HG02588 (cell line): ENCODE measurements around the gene SEC31A.
"Not testable (repeated sequence)": the region's sequence is repeated elsewhere in the genome, so short reads cannot be mapped to it uniquely, and the experiment has no call there.

ENCODE experiments used
- ATAC-seq: cut with Tn5 transposase; IDR thresholded peaks from one replicate; pipeline ENCODE4 v1.9.1; 2021; ENCODE audit warnings: mild to moderate bottlenecking, moderate library complexity; ENCODE audit not compliant: unreplicated experiment

SEC31A gene

DNA sequence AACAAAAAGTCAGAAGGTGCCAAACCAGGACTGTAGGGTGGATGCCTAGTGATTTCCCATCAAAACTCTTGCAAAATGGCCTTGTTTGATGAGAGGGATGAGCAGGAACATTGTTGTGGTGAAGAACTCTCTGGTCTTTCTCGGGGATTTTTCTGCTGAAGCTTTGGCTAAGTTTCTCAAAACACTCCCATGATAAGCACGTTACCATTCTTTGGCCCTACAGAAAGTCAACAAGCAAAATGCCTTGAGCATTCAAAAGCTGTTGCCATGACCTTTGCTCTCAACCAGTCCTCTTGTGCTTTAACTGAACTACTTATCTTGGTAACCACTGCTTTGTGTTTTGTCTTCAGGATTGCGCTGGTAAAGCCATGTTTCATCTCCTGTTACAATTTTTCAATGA lies 3.0 kb upstream of the SEC31A start:
- no peak for ATAC-seq

GRCh38 chr4:82892467-82892802 lies 1.5 kb upstream of the SEC31A start:
- no peak for ATAC-seq

GRCh38 chr4:82891707-82892466 lies 934 bp upstream of the SEC31A start:
- no peak for ATAC-seq

- no peak for ATAC-seq
Measured at GRCh38 chr4:82890528-82890900, 439 bp downstream of the SEC31A start.

GRCh38 chr4:82889287-82889686 lies 1.7 kb downstream of the SEC31A start:
- ATAC-seq, result no peak

DNA sequence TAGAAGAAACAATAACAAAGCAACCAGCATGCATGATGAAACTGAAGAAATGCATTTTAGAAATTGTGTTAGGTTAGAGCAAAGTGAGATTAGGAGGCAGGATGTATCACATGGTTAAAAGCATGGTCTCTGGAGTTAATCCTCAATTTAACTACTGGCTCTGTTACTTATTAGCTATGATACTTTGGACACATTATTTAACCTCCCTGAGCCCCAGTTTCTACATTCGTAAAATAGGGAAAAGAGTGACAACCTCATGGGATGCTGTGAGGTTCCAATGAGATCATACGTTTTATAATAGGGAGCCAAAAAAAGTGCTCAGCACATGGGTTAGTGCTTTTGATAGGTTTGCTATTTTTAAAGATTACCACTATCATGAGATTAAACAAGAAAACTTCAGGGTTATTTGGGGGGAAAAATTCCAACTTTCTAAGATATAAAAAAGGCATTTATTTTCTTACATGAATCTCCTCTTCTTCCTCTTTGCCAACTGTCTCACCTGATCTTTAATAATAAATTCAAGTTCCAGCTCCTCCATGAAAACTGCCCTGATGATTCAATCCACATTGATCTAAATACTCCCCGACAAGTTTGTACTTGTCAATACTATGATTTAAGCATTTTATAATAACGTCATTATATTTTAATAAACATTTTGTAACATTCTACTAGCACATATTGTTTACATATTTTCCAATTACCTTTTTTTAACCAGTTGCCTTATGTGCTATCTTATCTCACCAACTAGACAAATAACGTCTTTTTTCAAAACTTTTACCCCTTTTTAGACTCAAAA lies 4.6 kb downstream of the SEC31A start:
- no peak for ATAC-seq

DNA sequence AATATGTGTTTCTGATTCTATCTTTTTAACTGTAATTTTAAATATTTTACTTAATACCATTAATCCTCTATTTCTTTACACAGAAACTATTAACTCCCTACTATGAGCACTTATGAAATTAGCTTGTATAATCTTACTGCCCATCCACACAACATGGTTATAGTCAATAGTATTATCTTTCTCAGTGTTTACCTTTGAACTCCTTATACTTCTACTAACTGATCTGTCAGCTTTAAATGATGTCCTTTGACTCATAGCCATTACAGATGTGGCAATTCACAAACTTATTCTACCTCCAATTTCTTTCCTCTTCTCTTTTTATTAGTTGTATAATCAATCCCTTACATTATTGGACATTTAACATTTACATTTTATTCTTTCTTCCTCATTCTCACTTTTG lies 5.5 kb downstream of the SEC31A start:
- no peak for ATAC-seq

DNA sequence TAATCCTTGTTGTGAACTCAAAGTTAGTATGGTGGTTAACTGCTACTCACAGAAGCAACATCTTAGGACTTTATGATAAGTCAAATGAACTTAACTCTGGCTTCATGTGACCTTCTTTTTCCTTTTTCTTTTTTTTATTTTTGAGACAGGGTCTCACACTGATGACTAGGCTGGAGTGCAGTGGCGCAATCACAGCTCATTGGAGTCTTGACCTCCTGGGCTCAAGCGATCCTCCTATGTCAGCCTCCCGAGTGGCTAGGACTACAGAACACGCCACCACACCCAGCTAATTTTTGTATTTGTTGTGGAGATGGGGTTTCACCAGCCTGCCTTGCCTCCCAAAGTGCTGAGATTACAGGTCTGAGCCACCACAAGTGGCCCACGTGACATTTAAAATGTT lies 22.4 kb downstream of the SEC31A start:
- ATAC-seq, result no peak

GRCh38 chr4:82866706-82867385 lies 24.1 kb downstream of the SEC31A start:
- no peak for ATAC-seq

- ATAC-seq, result not testable (repeated sequence)
Measured at GRCh38 chr4:82866033-82866432, 24.9 kb downstream of the SEC31A start.

GRCh38 chr4:82865592-82865991 lies 25.4 kb downstream of the SEC31A start:
- no peak for ATAC-seq

GRCh38 chr4:82864336-82864979 lies 26.5 kb downstream of the SEC31A start:
- ATAC-seq, result no peak

GRCh38 chr4:82861529-82861928 lies 29.4 kb downstream of the SEC31A start:
- no peak for ATAC-seq

DNA sequence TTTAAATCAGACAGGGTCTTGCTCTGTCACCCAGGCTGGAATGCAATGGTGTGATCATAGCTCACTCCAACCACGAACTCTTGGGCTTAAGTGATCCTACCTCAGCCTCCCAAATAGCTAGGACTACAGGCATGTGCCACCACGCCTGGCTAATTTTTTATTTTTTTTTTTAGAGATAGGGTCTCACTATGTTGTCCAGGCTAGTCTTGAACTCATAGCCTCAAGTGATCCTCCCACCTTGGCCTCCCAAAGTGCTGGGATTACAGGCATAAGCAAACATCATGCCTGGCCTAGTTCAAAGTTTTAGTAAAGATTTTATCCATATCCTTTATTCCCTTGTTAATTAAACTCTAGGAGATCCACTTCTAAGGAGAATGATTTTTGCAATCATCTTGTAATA lies 30.5 kb downstream of the SEC31A start:
- ATAC-seq, result not testable (repeated sequence)

DNA sequence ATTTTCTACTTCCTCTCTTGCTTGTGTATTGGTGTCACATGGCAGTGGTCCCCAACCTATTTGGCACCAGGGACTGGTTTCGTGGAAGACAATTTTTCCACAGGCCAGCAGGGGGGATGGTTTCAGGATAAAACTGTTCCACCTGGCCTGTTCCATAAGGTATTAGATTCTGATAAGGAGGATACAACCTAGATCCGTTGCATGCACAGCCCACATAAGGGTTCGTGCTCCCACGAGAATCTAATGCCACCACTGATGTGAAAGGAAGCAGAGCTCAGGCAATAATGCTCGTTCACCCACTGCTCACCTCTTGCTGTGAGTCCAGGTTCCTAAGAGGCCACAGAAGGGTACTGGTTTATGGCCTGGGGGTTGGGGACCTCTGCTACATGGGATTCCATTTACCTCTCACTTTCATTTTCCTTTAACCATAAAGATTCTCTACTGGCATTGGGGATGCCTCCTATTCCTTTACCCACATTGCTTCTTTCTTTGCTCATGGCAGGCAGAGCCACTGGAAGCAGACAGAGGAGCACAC lies 38.1 kb downstream of the SEC31A start:
- no peak for ATAC-seq

DNA sequence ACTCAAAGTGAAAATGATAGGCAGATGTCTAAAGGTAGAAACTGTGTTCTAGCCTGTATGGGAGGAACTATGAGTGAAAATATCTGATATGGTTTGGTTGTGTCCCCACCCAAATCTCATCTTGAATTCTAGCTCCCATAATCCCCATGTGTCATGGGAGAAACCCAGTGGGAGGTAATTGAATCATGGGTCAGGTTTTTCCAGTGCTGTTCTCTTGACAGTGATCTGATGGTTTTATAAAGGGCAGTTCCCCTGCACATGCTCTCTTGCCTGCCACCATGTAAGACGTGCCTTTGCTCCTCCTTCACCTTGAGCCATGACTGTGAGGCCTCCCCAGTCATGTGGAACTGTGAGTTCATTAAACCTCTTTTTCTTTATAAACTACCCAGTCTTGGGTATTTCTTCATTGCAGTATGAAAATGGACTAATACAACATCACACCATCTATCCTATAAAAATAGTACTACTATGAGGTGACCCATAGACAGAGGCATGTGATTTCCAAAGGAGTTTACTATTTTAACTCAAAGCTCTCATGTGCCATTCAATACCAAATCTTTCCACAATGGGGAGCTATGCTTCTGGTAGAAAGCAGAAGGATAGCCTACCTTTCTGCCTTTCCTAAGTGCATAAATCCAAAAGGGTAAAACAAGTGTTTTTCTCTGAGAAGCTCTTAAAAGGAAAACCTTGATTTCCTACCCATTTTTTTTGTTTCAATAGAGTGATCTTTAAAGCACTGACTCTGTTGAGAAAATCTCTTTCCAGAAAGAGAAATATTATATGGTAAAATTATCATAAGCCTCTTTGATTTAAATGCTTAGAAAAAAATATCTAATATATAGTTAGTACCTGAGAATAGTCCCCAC lies 38.8 kb downstream of the SEC31A start:
- no peak for ATAC-seq

GRCh38 chr4:82851318-82851717 lies 39.6 kb downstream of the SEC31A start:
- no peak for ATAC-seq

GRCh38 chr4:82850684-82851083 lies 40.3 kb downstream of the SEC31A start:
- ATAC-seq, result no peak

DNA sequence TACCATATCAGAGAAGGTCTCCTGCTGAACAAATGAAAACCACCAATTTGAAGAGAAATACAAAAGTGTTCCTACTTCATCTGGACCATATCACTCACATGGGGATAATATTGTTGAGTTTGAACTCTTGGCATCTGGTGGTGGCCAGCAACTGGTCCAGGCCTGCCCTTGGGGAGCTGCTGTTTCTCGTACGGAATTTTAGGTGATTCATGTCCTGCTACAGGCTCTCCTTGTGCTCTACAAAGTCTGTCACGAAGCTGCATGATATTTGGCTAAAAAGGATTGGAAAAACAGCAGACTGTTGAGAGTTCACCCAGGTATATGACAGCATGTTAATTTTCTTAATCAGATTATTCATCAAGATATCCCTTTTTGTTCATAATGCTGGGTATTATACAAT lies 42.2 kb downstream of the SEC31A start:
- ATAC-seq, result no peak

GRCh38 chr4:82842593-82842992 lies 48.4 kb downstream of the SEC31A start:
- ATAC-seq, result no peak
